Smooth muscle cell (in vitro differentiated cells): ENCODE results near the gene RABL6. TPM values are rescaled to one million over a fixed set of nuclear protein-coding genes. Genes with fewer than 3 reads are reported as not detected.

Source experiments
- DNase-seq: peaks from one replicate; lab custom pipeline; 2025; ENCODE audit not compliant: unreplicated experiment; lab: John Stamatoyannopoulos, UW
- H2AFZ ChIP-seq: fragments of 200-600 bp; sonication (generic); 2 replicates; pipeline ENCODE4 v1.6.0; 2016; ENCODE audit warnings: antibody characterized with exemption, low read depth, mild to moderate bottlenecking
- H3F3A ChIP-seq: fragments of 200-600 bp; sonication (generic); 2 replicates; pipeline ENCODE4 v1.6.0; 2017; ENCODE audit warnings: antibody characterized with exemption, low read depth
- H3K27ac ChIP-seq: fragments of 200-600 bp; sonication (generic); 2 replicates; pipeline ENCODE4 v1.5.1; 2016; ENCODE audit warnings: low read depth, mild to moderate bottlenecking
- H3K27me3 ChIP-seq: fragments of 200-600 bp; sonication (generic); 2 replicates; pipeline ENCODE4 v1.6.1; 2016; ENCODE audit warnings: low read depth, mild to moderate bottlenecking
- H3K36me3 ChIP-seq: fragments of 200-600 bp; sonication (generic); 2 replicates; pipeline ENCODE4 v1.5.1; 2016; ENCODE audit warnings: low read depth
- H3K4me1 ChIP-seq: fragments of 200-600 bp; sonication (generic); 2 replicates; pipeline ENCODE4 v1.5.1; 2016; ENCODE audit warnings: low read depth
- H3K4me2 ChIP-seq: fragments of 200-600 bp; sonication (generic); 2 replicates; pipeline ENCODE4 v1.6.0; 2016; ENCODE audit warnings: mild to moderate bottlenecking
- H3K4me3 ChIP-seq: fragments of 200-600 bp; sonication (generic); 2 replicates; pipeline ENCODE4 v1.5.1; 2016; ENCODE audit warnings: mild to moderate bottlenecking
- H3K79me2 ChIP-seq: fragments of 200-600 bp; sonication (generic); 2 replicates; pipeline ENCODE4 v1.6.0; 2016; ENCODE audit warnings: low read depth, mild to moderate bottlenecking
- H3K9ac ChIP-seq: fragments of 200-600 bp; sonication (generic); 2 replicates; pipeline ENCODE4 v1.6.0; 2016; ENCODE audit warnings: low read depth
- H3K9me3 ChIP-seq: fragments of 200-600 bp; sonication (generic); replicated peaks from 2 replicates; pipeline ENCODE4 v1.5.1; 2016; ENCODE audit warnings: low read depth
- H4K20me1 ChIP-seq: fragments of 200-600 bp; sonication (generic); 2 replicates; pipeline ENCODE4 v1.6.0; 2016; ENCODE audit warnings: low read depth
- WGBS: methylation state at CpG from one replicate; pipeline ENCODE4 v1.1.7; 2016; ENCODE audit warnings: low lambda C conversion rate; 5-methylcytosine and 5-hydroxymethylcytosine counted together
- polyA plus RNA-seq: library from polyadenylated mRNA; unstranded; fragments of >200 nt; fragmentation: Nextera tagmentation; extraction: Ambion mirVana; gene quantifications from 2 replicates; pipeline ENCODE4 v1.2.1, GENCODE V29; 2016
- total RNA-seq: library from RNA; depleted of rRNA; stranded (reverse); fragments of >200 nt; gene quantifications from 2 replicates; pipeline ENCODE4 v1.2.3, GENCODE V29; 2014
- TF ChIP-seq, protein P1 (sequence below): fragments of 200-600 bp; sonication (generic); IDR thresholded peaks from 2 replicates; pipeline ENCODE4 v1.5.1; 2017; ENCODE audit warnings: borderline replicate concordance, mild to moderate bottlenecking, antibody characterized with exemption; ENCODE audit not compliant: insufficient read depth, poor library complexity, severe bottlenecking

Gene RABL6
- total and polyA plus RNA-seq, 2 experiments from 2014 or later = 54.3 to 81.6 TPM

DNA sequence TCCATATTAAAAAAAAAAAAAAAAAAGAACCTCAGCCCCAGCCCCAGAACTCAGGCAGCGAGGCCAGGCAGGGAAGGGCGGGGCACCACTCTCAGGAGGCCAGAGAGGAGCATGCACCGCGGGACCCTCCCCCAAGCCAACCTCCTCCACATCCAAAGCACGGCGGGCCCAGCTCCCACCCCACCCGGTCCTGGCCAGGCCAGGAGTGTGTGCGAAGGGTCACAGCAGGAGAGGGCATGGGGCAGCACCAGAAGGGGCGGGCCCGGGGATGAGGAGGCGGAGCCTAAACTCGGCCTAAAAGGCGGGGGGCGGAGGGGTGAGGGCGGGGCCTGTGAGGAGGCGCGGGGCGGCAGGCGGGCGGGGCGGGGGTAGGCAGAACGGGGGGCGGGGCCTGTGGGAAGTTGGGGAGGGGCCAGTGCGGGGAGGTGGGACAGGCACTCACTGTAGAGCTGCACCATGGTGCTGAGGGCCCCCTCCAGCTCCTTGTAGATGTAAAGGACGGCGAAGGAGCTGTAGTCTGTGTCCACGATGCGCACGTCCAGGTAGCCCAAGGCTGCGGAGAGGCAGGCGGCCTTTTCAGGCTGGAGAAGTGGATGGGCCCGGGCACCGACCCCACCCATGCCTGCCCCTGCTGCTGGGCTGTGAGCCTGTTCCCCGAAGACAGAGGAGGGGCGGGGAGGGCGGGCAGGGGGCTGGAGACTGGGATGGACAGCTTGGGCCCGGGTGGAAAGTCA is 44.7 kb upstream of the RABL6 start:
- Histone ChIP-seq H3K4me2 (no peak overlapping the region), H3K27me3 (peaks cover 5% of the 10 kb centered on the region), H3K36me3 (no peaks in the 10 kb centered on the region), H3K9me3 (no peaks in the 10 kb centered on the region), H2AFZ (no peak overlapping the region), H3K4me3 (no peak overlapping the region), H3K4me1 (peaks cover 3% of the 10 kb centered on the region), H3K27ac (no peak overlapping the region), H3K79me2 (no peaks in the 10 kb centered on the region), H3F3A (no peaks in the 10 kb centered on the region), H3K9ac (no peak overlapping the region), H4K20me1 (no peaks in the 10 kb centered on the region)
- 37% methylated on average over 14 of the region's 37 CpGs for WGBS
- TF ChIP-seq, protein P1, sequence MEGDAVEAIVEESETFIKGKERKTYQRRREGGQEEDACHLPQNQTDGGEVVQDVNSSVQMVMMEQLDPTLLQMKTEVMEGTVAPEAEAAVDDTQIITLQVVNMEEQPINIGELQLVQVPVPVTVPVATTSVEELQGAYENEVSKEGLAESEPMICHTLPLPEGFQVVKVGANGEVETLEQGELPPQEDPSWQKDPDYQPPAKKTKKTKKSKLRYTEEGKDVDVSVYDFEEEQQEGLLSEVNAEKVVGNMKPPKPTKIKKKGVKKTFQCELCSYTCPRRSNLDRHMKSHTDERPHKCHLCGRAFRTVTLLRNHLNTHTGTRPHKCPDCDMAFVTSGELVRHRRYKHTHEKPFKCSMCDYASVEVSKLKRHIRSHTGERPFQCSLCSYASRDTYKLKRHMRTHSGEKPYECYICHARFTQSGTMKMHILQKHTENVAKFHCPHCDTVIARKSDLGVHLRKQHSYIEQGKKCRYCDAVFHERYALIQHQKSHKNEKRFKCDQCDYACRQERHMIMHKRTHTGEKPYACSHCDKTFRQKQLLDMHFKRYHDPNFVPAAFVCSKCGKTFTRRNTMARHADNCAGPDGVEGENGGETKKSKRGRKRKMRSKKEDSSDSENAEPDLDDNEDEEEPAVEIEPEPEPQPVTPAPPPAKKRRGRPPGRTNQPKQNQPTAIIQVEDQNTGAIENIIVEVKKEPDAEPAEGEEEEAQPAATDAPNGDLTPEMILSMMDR = no peak
- DNase-seq = no peak

DNA sequence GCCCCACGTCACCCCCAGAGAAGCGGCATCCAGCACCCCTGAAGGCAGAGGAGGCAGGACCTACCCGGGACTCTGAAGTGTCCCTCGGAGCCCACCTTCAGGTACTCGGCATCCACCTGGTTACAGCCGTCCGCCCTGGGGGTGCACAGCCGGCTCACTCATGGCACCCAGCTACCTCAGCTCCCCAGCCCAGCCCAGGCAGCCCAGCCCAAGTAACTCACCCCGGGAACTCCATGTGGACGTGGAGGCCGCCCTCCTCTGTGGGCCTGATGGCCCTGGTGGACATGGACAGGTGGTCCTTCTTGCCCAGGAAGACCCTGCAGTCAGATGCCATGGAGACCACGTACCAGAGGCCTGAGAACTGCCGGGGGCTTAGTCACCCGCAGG is 44.1 kb upstream of the RABL6 start:
- WGBS = 95% methylated on average over 14 of the region's 14 CpGs
- Histone ChIP-seq H3K9me3 (no peaks in the 10 kb centered on the region), H3K36me3 (no peaks in the 10 kb centered on the region), H2AFZ (no peak overlapping the region), H3K4me1 (peaks cover 3% of the 10 kb centered on the region), H3K79me2 (no peaks in the 10 kb centered on the region), H3K4me2 (no peak overlapping the region), H4K20me1 (no peaks in the 10 kb centered on the region), H3K9ac (no peak overlapping the region), H3K27ac (no peak overlapping the region), H3K27me3 (peaks cover 6% of the 10 kb centered on the region), H3K4me3 (no peak overlapping the region), H3F3A (no peaks in the 10 kb centered on the region)
- no peak for DNase-seq
- TF ChIP-seq, protein P1 = no peak

DNA sequence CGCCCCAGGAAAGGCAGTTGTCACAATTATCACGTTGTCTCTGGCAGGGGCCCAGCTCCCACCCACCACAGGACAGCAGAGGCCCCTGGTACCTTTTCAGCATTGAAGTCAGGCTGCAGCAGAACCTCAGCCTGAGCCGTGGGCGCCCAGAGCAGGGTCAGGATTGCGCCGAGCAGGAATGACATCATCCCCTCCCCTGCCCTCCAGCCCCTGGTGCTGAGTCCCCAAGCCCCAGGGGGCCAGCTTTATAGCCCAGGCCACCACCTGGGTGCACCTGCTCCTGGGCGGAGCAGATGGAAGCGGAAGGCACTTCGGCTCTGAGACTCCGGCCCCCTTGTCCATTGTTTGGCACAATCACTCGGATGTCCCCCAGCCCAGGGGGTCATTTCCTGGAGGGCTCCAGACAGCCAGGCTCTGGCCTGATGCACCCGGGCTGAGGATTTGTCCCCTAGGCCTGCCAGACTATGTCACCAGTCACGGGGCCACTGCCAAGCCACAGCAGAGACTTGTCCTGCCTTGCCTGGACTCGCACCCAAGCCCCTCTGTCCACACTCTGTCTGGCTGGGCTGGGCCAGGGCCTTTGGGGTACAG is 43.4 kb upstream of the RABL6 start, which contains the start of gene LCN15:
TSS of gene LCN15 (minus strand) at position 218 of the 591 bp plus-strand sequence. CDS start at position 188, 30 bp downstream.
- H3K79me2 ChIP-seq = no peaks in the 10 kb centered on the region
- WGBS = 84% methylated on average over 14 of the region's 14 CpGs
- peaks cover 6% of the 10 kb centered on the region for H3K27me3 ChIP-seq
- H2AFZ ChIP-seq = no peak within 1 kb of the TSS
- H3K9ac ChIP-seq = no peak within 1 kb of the TSS
- H3K4me2 ChIP-seq = no peak within 1 kb of the TSS
- no peak for DNase-seq
- peaks cover 3% of the 10 kb centered on the region for H3K4me1 ChIP-seq
- H3K36me3 ChIP-seq = no peaks in the 10 kb centered on the region
- no peaks in the 10 kb centered on the region for H3K9me3 ChIP-seq
- no peaks in the 10 kb centered on the region for H3F3A ChIP-seq
- H3K27ac ChIP-seq = no peak within 1 kb of the TSS
- TF ChIP-seq, protein P1 = no peak
- no peak within 1 kb of the TSS for H3K4me3 ChIP-seq
- H4K20me1 ChIP-seq = no peaks in the 10 kb centered on the region
